Cortex of kidney (tissue), 1 donor: Measurements from ENCODE around the gene KCNG2.

Experiments
- DNase-seq: peaks from one replicate; lab custom pipeline; 2025; lab: John Stamatoyannopoulos, UW

Gene KCNG2

GRCh38 chr18:79823120-79823519 is 25.4 kb downstream of the KCNG2 start:
- no peak for DNase-seq

DNA sequence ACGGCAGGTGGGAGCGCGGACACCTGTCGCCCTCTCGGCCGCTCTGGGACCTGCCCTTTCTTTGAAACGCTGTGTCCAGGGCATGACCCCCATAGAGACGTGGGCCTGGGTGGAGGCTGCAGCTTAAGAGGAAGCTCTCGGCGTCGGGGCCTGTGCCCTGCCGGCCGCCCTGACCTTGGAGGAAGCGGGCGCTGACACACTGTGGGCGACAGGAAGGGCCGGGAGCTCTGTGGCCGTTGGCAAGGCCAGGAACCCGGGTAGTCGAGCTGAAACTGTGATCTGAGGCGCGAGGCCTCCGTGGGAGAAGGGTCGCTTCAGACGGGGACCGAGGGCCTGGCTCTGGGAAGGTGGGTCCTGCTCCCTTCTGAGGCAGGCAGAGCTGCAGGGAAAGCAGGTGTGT is 28.2 kb downstream of the KCNG2 start:
- DNase-seq: no peak

- DNase-seq: no peak
Measured at GRCh38 chr18:79826966-79827365, 29.2 kb downstream of the KCNG2 start.

DNA sequence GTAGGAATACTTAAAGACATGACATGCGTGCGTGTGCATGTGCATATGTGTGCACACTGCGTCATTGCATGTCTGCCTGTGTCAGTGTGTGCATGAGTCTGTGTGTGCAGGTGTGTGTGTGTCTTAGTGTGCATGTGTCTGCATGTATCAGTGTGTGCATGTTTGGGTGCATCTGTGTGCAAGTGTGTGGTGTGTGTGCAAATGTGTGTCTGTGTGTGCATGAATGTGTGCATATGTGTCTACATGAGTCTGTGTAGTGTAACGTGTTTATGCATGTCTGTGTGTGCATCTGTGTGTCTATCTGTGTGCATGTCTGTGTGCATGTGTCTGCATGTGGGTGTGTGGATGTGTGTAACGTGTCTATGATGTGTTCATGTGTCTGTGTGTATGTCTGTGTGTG is 30.5 kb downstream of the KCNG2 start:
- no peak for DNase-seq

DNA sequence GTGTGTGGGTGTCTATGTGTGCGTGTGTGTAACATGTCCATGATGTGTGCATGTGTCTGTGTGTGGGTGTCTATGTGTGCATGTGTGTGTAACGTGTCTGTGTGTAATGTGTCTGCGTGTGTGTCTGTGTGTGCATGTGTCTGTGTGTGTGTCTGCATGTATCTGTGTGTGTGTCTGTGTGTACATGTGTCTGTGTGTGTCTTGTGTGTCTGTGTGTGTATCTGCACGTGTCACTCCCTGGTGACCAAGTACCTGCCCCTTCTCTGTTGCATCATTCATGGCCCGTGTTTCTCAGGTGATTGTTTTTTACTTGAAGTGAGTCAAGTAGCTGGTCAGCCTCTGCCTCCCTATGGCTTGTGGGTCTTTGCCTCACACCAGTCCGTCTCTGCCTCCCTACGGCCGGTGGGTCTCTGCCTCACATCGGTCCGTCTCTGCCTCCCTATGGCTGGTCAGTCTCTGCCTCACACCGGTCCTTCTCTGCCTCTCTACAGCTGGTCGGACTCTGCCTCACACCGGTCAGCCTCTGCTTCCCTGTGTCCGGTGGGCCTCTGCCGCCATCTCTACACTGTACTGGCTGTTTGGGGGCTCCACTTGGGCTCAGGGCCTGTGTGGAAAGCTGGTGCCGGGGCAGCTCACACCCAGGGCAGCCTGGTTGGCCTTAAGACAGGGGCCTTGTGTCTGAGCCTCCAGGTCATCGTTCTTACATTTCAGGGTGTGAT is 31.6 kb downstream of the KCNG2 start:
- no peak for DNase-seq

GRCh38 chr18:79832169-79832568 is 34.4 kb downstream of the KCNG2 start:
- no peak for DNase-seq

DNA sequence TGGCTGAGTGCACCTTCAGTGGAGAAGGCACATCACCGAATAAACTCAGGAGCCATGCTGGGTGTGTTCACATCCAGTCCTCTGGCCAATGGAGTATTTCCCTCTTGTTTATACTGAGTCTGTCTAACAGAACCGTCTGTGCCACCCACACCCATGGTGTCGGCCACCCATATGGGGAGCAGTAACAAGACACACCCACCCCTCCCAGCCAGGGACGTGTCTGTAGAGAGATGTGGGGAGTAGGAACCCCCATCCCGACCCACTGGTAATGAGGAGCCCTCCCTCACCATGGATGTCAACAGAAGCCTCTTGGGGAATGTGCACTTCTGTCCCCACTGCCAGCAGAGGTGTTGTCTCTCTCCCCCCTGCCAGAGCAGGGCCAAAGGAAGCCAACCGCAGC is 37.1 kb downstream of the KCNG2 start:
- no peak for DNase-seq

GRCh38 chr18:79841936-79842335 is 44.2 kb downstream of the KCNG2 start:
- no peak for DNase-seq

DNA sequence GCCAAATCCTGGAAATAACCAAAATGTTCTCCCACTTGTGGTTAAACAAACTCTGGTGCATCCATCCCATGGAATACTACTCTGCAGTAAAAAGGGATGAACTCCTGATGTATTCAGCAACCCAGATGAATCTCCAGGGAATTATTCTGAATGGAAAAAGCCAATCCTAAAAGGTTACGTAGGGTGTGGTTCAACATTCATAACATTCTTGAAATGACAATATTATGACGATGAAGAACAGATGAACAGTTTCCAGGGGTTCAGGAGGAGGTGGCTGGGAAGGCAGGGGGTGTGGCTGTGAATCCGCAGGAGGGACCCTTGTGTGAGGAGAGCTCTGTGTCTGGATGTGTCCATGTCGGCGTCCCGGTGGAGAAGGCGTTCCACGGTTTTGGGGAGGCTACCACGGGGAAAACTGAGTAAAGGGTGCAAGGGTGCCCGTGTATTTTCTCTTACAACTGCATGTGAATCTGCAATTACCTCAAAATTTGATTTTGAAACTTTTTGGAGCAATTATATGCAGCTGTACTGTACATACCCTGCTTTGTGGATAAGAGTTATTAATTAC is 47.3 kb downstream of the KCNG2 start:
- DNase-seq: no peak

DNA sequence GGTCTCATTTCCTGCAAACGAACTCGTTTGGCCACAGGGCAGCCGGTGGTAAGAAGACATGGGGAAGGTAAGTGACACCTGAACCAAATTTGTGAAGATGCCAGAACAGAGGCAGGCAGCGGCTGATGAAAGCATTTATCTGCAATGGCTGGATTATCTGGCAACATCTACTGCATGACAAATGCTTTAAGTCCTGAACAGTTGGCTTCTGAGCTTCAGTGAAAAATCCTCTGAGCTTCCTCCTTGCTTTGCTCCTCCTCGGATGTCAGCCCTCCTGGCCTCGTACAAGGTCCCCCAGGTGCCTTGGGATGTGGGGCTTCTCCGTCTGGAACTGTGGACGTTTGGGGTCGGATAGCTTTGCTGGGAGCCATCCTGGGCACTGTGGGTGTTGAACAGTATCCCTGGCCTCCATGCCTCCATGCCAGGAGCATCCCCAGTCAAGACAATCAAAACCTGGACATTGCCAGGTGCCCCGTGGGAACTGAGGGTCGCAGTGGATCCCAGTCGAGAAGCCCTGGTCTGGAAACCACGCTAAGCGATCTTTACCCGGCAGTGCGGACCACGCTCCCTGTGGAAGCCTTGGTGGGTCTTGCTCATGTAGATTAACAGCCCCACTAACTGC is 49.3 kb downstream of the KCNG2 start:
- DNase-seq: no peak

DNA sequence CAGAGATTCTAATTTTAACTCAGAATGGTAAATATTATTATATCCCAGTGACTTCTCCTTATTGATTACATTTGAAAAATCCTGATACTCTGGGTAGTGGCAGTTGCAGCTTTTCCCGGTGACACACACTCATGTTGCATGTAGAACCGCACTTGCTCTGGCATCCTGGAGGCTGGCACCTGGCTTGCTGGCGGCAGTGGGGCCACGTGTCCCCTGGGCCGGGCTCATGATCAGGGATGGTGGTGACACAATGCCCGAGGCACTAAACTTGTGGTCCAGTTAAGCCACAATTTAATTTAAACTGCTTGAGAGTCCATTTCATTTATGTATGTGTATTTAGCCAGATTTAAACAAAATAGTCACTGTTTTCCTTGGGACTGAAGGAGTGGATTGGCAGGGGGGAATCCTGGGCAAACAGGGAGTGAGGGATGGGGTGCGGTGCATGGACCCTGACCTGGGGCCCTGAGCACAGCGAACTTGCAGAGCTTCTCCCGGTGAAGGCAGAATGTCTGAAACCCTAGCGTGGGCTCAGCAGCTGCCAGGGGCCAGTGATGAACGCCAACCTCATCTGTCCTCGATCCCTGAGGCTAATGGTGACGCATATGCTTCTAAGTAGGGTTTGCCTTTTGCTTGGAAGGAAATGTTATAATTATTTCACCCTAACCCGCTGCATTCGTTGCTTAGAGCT is 50.0 kb downstream of the KCNG2 start:
- no peak for DNase-seq

GRCh38 chr18:79848294-79848578 is 50.5 kb downstream of the KCNG2 start:
- no peak for DNase-seq

GRCh38 chr18:79848579-79849327 is 51.0 kb downstream of the KCNG2 start:
- no peak for DNase-seq

- no peak for DNase-seq
Measured at GRCh38 chr18:79849328-79850207, 51.8 kb downstream of the KCNG2 start.

DNA sequence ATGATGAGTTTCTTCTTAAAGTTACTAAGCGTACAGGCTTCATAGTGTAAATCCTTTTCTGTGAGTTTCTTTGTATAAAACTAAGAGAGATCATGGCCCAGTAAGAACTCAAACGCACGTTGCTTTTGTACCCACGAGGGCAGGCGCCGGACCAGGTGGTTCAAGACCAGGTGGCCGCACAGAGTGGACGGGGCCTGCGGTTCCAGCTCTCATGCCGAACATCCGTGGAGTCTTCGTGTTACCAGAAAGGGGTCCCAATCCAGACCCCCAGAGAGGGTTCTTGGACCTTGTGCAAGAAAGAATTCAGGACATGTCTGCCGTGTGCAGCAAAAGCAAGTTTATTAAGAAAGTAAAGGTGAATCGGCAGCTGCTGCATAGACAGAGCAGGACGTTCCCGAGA is 53.0 kb downstream of the KCNG2 start:
- DNase-seq: no peak

- no peak for DNase-seq
Measured at GRCh38 chr18:79851489-79851888, 53.8 kb downstream of the KCNG2 start.

DNA sequence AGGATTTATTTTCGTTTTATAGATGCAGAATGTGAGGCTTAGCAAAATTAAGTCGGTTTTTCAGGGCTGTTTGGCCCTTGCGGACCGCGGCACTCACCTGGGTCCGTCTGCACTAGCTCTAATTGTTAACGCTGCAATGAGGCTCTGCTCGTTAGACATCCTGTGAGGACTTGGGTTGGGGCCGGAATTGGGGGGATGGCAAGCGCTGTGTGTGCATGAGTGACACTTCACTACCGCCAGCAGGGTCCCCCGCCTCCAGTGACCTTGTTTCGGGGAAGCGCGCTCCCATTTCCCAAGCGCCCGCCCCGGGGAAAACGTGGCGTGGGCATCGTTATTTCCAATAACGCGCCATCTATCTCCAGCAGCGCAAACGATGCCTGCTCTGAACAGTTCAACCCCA is 54.2 kb downstream of the KCNG2 start:
- no peak for DNase-seq

DNA sequence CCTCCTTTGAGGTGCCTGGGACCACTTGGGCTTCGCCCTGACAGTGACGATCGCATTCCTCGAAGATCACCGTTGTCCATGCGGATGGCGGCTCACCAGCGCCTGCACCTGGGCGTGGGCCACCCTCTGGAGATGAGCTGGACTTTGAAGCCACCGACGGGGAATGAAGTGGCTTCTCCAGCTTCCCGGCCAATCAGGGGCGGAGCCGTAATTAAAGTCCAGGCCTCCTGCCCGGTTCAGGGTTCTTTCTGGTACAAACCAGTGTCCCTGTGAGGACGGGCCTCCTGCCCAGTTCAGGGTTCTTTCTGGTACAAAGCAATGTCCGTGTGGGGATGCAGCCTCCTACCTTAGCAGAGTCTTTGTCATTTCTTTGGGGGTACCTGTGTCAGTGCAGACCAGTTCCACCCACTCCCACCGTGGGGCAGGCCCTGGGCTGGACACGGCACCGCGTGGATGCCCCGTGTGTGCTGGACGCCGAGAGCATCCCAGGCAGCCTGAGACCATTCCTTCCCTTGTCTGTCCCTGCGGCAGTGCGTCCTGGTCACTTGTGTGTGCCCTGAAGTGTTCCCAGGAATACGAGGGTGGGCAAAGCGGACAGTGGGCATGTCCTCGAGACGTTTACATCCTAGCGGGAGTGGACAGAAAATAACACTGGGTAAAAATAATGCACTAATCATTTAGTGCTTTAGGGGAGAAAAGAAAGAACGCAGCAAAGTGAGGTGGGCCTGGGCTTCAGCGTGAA is 55.0 kb downstream of the KCNG2 start:
- no peak for DNase-seq

DNA sequence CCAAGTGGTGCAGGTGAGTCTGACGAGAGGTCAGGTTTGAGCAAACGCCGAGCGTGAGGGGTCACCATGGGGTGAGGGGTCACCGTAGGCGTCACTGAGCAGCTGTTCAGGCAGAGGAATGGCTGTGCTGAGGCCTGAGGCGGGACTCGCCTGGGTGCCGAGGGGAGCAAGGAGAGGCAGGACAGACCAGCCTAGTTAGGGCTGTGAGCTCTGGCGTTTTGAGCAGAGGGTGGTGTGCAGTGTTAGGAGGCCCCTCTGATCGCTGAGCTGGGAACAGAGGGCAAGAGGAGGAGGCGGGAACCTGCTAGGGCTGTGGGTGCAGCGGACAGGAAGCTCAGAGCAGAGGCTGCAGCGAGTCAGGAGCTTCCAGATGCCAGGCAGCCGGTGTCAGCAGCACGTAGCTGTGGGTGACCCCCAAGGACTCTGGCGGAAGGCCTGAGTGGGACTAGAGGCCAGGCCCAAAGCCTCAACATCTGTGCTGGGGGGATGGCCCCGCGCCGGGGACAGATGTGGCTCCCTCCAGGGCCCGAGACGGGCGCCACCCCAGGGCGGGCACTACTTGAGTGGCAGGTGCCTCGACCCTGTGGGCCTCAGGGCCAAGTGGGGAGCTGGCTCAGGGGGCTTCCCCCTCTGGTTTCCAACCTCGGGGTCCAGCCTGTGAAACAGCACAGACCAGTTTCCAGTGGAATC is 55.7 kb downstream of the KCNG2 start:
- no peak for DNase-seq

DNA sequence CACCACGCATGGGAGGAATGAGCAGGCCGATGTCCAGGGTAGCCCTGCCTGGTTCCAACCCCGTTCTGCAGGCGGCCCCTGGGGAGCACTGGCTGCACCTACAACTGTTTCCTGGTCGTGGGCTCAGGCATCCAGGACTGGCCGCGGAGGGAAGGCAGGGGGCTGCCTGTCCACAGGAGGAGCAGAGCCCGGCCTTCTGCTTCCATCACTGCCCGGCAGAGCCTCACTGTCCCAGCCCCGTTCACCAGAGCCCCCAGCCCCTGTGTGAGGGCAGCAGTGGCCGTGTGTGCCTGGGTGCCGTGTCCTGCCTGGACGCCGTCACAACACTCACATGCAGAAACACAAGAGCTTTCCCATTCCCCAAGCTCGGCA is 56.2 kb downstream of the KCNG2 start:
- DNase-seq: no peak
